Measurements from ENCODE around the gene ADGRL3.
"Not testable (repeated sequence)": the region's sequence is repeated elsewhere in the genome, so short reads cannot be mapped to it uniquely, and the experiment has no call there.

Gene ADGRL3

GRCh38 chr4:61205066-61205465, 4.9 kb downstream of the ADGRL3 start:
- DNase-seq (ENCODE audit: low read depth), result no peak

- DNase-seq (ENCODE audit: low read depth), result not testable (repeated sequence)
Measured at GRCh38 chr4:61207156-61207555, 7.0 kb downstream of the ADGRL3 start.

GRCh38 chr4:61210186-61210939, 10.2 kb downstream of the ADGRL3 start:
- DNase-seq (ENCODE audit: low read depth), result no peak

- DNase-seq (ENCODE audit: low read depth), result no peak
Measured at GRCh38 chr4:61211781-61212180, 11.7 kb downstream of the ADGRL3 start.

GRCh38 chr4:61212788-61213187, 12.7 kb downstream of the ADGRL3 start:
- DNase-seq (ENCODE audit: low read depth), result no peak

GRCh38 chr4:61214680-61215079, 14.6 kb downstream of the ADGRL3 start:
- DNase-seq (ENCODE audit: low read depth), result no peak

- no peak for DNase-seq (ENCODE audit: low read depth)
Measured at GRCh38 chr4:61217222-61217621, 17.1 kb downstream of the ADGRL3 start.

GRCh38 chr4:61220556-61220955, 20.4 kb downstream of the ADGRL3 start:
- DNase-seq (ENCODE audit: low read depth), result no peak

- no peak for DNase-seq (ENCODE audit: low read depth)
Measured at GRCh38 chr4:61223385-61223784, 23.3 kb downstream of the ADGRL3 start.

- no peak for DNase-seq (ENCODE audit: low read depth)
Measured at GRCh38 chr4:61224573-61224972, 24.4 kb downstream of the ADGRL3 start.

- DNase-seq (ENCODE audit: low read depth), result no peak
Measured at GRCh38 chr4:61225656-61226055, 25.5 kb downstream of the ADGRL3 start.

GRCh38 chr4:61231421-61231820, 31.3 kb downstream of the ADGRL3 start:
- no peak for DNase-seq (ENCODE audit: low read depth)

GRCh38 chr4:61239250-61239649, 39.1 kb downstream of the ADGRL3 start:
- no peak for DNase-seq (ENCODE audit: low read depth)

GRCh38 chr4:61243962-61244361, 43.8 kb downstream of the ADGRL3 start:
- no peak for DNase-seq (ENCODE audit: low read depth)

- DNase-seq (ENCODE audit: low read depth), result no peak
Measured at GRCh38 chr4:61245069-61245714, 45.1 kb downstream of the ADGRL3 start.

GRCh38 chr4:61246034-61246433, 45.9 kb downstream of the ADGRL3 start:
- DNase-seq (ENCODE audit: low read depth), result no peak

- DNase-seq (ENCODE audit: low read depth), result no peak
Measured at GRCh38 chr4:61248705-61249104, 48.6 kb downstream of the ADGRL3 start.

- no peak for DNase-seq (ENCODE audit: low read depth)
Measured at GRCh38 chr4:61251129-61251528, 51.0 kb downstream of the ADGRL3 start.

- DNase-seq (ENCODE audit: low read depth), result no peak
Measured at GRCh38 chr4:61254406-61254805, 54.3 kb downstream of the ADGRL3 start.

- no peak for DNase-seq (ENCODE audit: low read depth)
Measured at GRCh38 chr4:61273233-61273632, 73.1 kb downstream of the ADGRL3 start.

- no peak for DNase-seq (ENCODE audit: low read depth)
Measured at GRCh38 chr4:61274286-61274685, 74.2 kb downstream of the ADGRL3 start.

- no peak for DNase-seq (ENCODE audit: low read depth)
Measured at GRCh38 chr4:61275241-61275640, 75.1 kb downstream of the ADGRL3 start.

GRCh38 chr4:61276029-61276428, 75.9 kb downstream of the ADGRL3 start:
- DNase-seq (ENCODE audit: low read depth), result no peak
